ENCODE results near the gene PXN. TPM values are rescaled to one million over a fixed set of nuclear protein-coding genes. Genes with fewer than 3 reads are reported as not detected.

Gene PXN
- total RNA-seq, 1 donor = 63.0 TPM

GRCh38 chr12:120227233-120228040 is 38.1 kb downstream of the PXN start:
- no peak for DNase-seq (ENCODE audit: low read depth)
- no peak for TF ChIP-seq CTCF (IDR thresholded peaks at IDR 0.05; ENCODE audit: insufficient read depth, low read depth, low read length)
- no peak overlapping the region for H3K4me3 ChIP-seq (ENCODE audit: low read depth, low read length)

GRCh38 chr12:120225852-120226640 is 39.5 kb downstream of the PXN start:
- no peak for TF ChIP-seq CTCF (IDR thresholded peaks at IDR 0.05; ENCODE audit: insufficient read depth, low read depth, low read length)
- no peak overlapping the region for H3K4me3 ChIP-seq (ENCODE audit: low read depth, low read length)
- no peak for DNase-seq (ENCODE audit: low read depth)

- H3K4me3 ChIP-seq (ENCODE audit: low read depth, low read length) = no peak overlapping the region
- DNase-seq (ENCODE audit: low read depth) = peak; percentile 62
- no peak for TF ChIP-seq CTCF (IDR thresholded peaks at IDR 0.05; ENCODE audit: insufficient read depth, low read depth, low read length)
These were observed 40.4 kb downstream of the PXN start for GRCh38 chr12:120225200-120225558.

GRCh38 chr12:120224304-120225199 is 41.0 kb downstream of the PXN start:
- no peak overlapping the region for H3K4me3 ChIP-seq (ENCODE audit: low read depth, low read length)
- TF ChIP-seq CTCF (IDR thresholded peaks at IDR 0.05; ENCODE audit: insufficient read depth, low read depth, low read length) = no peak
- no peak for DNase-seq (ENCODE audit: low read depth)

GRCh38 chr12:120223458-120224303 is 41.8 kb downstream of the PXN start:
- no peak for TF ChIP-seq CTCF (IDR thresholded peaks at IDR 0.05; ENCODE audit: insufficient read depth, low read depth, low read length)
- DNase-seq (ENCODE audit: low read depth) = no peak
- H3K4me3 ChIP-seq (ENCODE audit: low read depth, low read length) = no peak overlapping the region
